K562 (cell line): Measurements from ENCODE around the gene SYT3. TPM values are rescaled to one million over a fixed set of nuclear protein-coding genes. Genes with fewer than 3 reads are reported as not detected.
A peak's percentile ranks its signal among the peaks of the same experiment; 100 is the strongest.
"Not testable (repeated sequence)": the region's sequence is repeated elsewhere in the genome, so short reads cannot be mapped to it uniquely, and the experiment has no call there.

ENCODE experiments used
- ATAC-seq: fragments of 200-7000 bp; cut with Tn5 transposase; 3 replicates; pipeline ENCODE4 v1.9.1; 2020; ENCODE audit warnings: moderate library complexity
- BruUV-seq: library from RNA; stranded (reverse); fragments of 400-500 nt; replicated peaks from 2 replicates; lab custom pipeline; 2021; lab: Mats Ljungman, UMichigan
- CTCF ChIA-PET: fragments of 300-600 bp; formaldehyde crosslinking; extraction: SDS; loops from one replicate; lab custom pipeline; 2021; ENCODE audit warnings: low intra/inter-chr PET ratio; lab: Yijun Ruan, JAX
- POLR2A ChIA-PET: fragments of 300-600, 350-650 bp; sonication (Branson Sonifier 250); formaldehyde crosslinking; extraction: SDS; loops from one replicate; lab custom pipeline; 2021; ENCODE audit warnings: antibody characterized with exemption, inconsistent platforms; lab: Yijun Ruan, JAX
- DNase-seq, 4 experiments: peaks; one replicate each; pipeline versions ENCODE4 v3.0.0 to v3.0.0-alpha.2; 2011 to 2018; ENCODE audit warnings: low spot score in 3 of 4, mixed read lengths in 3 of 4; ENCODE audit errors: extremely low read depth in 1 of 4
- FAIRE-seq: peaks from 2 replicates; lab custom pipeline; 2011; peaks lifted over from hg19 to GRCh38; lab: Jason Lieb, UNC
- H2AFZ ChIP-seq: 2 replicates; pipeline ENCODE4 v1.6.0; 2011; ENCODE audit warnings: low read depth, low read length, control low read depth, inconsistent platforms
- H3K27ac ChIP-seq: fragments of 200-600 bp; 3 replicates; pipeline ENCODE4 v1.8.0; 2011; ENCODE audit warnings: low read depth, mild to moderate bottlenecking, control low read depth, inconsistent platforms, low read length, moderate library complexity, mixed read lengths; ENCODE audit errors: extremely low read depth
- H3K27me3 ChIP-seq, 2 experiments: fragments of 300-600 bp in 1 of 2; 2 replicates in 1 of 2; 3 replicates in 1 of 2; pipeline versions ENCODE4 v1.6.0 to v1.8.0; 2011; ENCODE audit warnings: inconsistent platforms in 2 of 2, low read length in 2 of 2, mild to moderate bottlenecking in 1 of 2, mixed read lengths in 1 of 2, moderate library complexity in 1 of 2; ENCODE audit not compliant: control insufficient read depth in 2 of 2, insufficient read depth in 2 of 2
- H3K36me3 ChIP-seq: fragments of 300-600 bp; 3 replicates; pipeline ENCODE4 v1.8.0; 2011; ENCODE audit warnings: mild to moderate bottlenecking, low read length, inconsistent platforms; ENCODE audit not compliant: control insufficient read depth, insufficient read depth
- H3K4me1 ChIP-seq, 2 experiments: fragments of 200-600 bp in 1 of 2; replicated peaks in 1 of 2; 2 replicates in 1 of 2; 3 replicates in 1 of 2; pipeline versions ENCODE4 v1.5.1 to v1.8.0; 2011; ENCODE audit warnings: inconsistent platforms in 2 of 2, low read length in 2 of 2, mild to moderate bottlenecking in 1 of 2, mixed read lengths in 1 of 2, moderate library complexity in 1 of 2; ENCODE audit not compliant: control insufficient read depth in 2 of 2, insufficient read depth in 2 of 2
- H3K4me2 ChIP-seq: 2 replicates; pipeline ENCODE4 v1.6.1; 2011; ENCODE audit warnings: low read length, control low read depth, inconsistent platforms, mixed read lengths; ENCODE audit not compliant: insufficient read depth
- H3K4me3 ChIP-seq: fragments of 200-600 bp; sonication (generic), shearing (Covaris generic); 2 replicates; pipeline ENCODE4 v1.5.1; 2016; ENCODE audit warnings: control low read depth, inconsistent platforms
- H3K79me2 ChIP-seq: fragments of 200-600 bp; 3 replicates; pipeline ENCODE4 v1.8.0; 2011; ENCODE audit warnings: low read length, inconsistent platforms; ENCODE audit not compliant: control insufficient read depth, insufficient read depth
- H3K9ac ChIP-seq, 2 experiments: 2 replicates each; pipeline versions ENCODE4 v1.6.0 to v1.6.1; 2011; ENCODE audit warnings: low read depth in 2 of 2, low read length in 2 of 2, control low read depth in 1 of 2, inconsistent platforms in 1 of 2, mild to moderate bottlenecking in 1 of 2, mixed read lengths in 1 of 2; ENCODE audit not compliant: insufficient read depth in 1 of 2
- H3K9me1 ChIP-seq: one replicate; pipeline ENCODE4 v1.6.0; 2011; ENCODE audit warnings: inconsistent platforms, mild to moderate bottlenecking, low read length, moderate library complexity; ENCODE audit not compliant: control insufficient read depth, insufficient read depth
- H3K9me3 ChIP-seq: replicated peaks from 2 replicates; pipeline ENCODE4 v1.5.1; 2011; ENCODE audit warnings: low read depth, low read length, inconsistent platforms; ENCODE audit not compliant: control insufficient read depth, insufficient read depth
- H4K20me1 ChIP-seq: replicated peaks from 2 replicates; pipeline ENCODE4 v1.6.1; 2011; ENCODE audit warnings: low read length, inconsistent platforms, mixed read lengths; ENCODE audit not compliant: control insufficient read depth, insufficient read depth
- C11orf30 ChIP-seq: fragments of 450-650 bp; IDR thresholded peaks from 2 replicates; pipeline ENCODE4 v1.6.1; 2016; ENCODE audit warnings: low read depth, mild to moderate bottlenecking
- MAFG ChIP-seq: fragments of 450-650 bp; conservative IDR thresholded peaks from 2 replicates; pipeline ENCODE4 v1.6.1; 2016; ENCODE audit warnings: missing genetic modification characterization, missing compliant biosample characterization
- NFE2 ChIP-seq: IDR thresholded peaks from 2 replicates; pipeline ENCODE4 v1.6.1; 2014; ENCODE audit warnings: antibody characterized with exemption, low read depth
- NRF1 ChIP-seq, 2 experiments: fragments of 450-650 bp; IDR thresholded peaks in 1 of 2; conservative IDR thresholded peaks in 1 of 2; 2 replicates each; pipeline ENCODE4 v1.6.1; 2014; ENCODE audit warnings: mild to moderate bottlenecking in 2 of 2
- WGBS: fragments of 100-300 bp; shearing (Covaris generic); methylation state at CpG from one replicate; pipeline ENCODE4 v1.1.6; 2016; ENCODE audit warnings: low coverage, mixed read lengths; ENCODE audit not compliant: insufficient coverage; ENCODE audit errors: missing lambda C conversion rate; 5-methylcytosine and 5-hydroxymethylcytosine counted together
- in situ Hi-C: fragments of 300-500 bp; cut with MboI; formaldehyde crosslinking; loops from 4 replicates; pipeline ENCODE4 v1.15.0; 2018; ENCODE audit warnings: inconsistent platforms, mixed read lengths
- intact Hi-C: fragments of 100-400 bp; cut with micrococcal nuclease; formaldehyde crosslinking; loops from 2 replicates; pipeline ENCODE4 v1.14.2; 2022
- polyA plus RNA-seq, 8 experiments: library from polyadenylated mRNA; depleted of rRNA in 4 of 8; stranded (reverse) in 5 of 8; unstranded in 3 of 8; fragments of >200 nt; fragmentation: Nextera tagmentation in 2 of 8; fragmentation: Illumina TruSeq in 1 of 8; extraction: Ambion mirVana in 2 of 8; extraction: Trizol in 1 of 8; gene quantifications; 2 replicates each; pipeline versions ENCODE4 v1.2.1 to v1.2.3, GENCODE V29; 2011 to 2014; ENCODE audit warnings: inconsistent platforms in 1 of 8, missing spikeins in 1 of 8
- total RNA-seq, 7 experiments: library from RNA; depleted of rRNA in 6 of 7; stranded (reverse); fragments of >200 nt in 6 of 7; fragmentation: Illumina TruSeq in 2 of 7; extraction: Trizol in 2 of 7; gene quantifications; 2 replicates each; pipeline versions ENCODE4 v1.2.1 to v1.2.3, GENCODE V29; 2011 to 2021; ENCODE audit warnings: low replicate concordance in 1 of 7
- TF ChIP-seq, protein P1 (sequence below): fragments of 450-650 bp; IDR thresholded peaks from 2 replicates; pipeline ENCODE4 v1.6.1; 2016
- TF ChIP-seq, protein P2 (sequence below): sonication (generic); formaldehyde crosslinking; IDR thresholded peaks from 2 replicates; pipeline ENCODE4 v1.8.0; 2022; ENCODE audit warnings: missing genetic modification reagents, mild to moderate bottlenecking, moderate library complexity, borderline replicate concordance

The SYT3 gene
- total and polyA plus RNA-seq, 9 of the 15 experiments (the other 6 are each of a cell fraction or from before 2014, with no cell fraction given) = 0.36 to 2.0 (median 0.54) TPM; not detected in 2

DNA sequence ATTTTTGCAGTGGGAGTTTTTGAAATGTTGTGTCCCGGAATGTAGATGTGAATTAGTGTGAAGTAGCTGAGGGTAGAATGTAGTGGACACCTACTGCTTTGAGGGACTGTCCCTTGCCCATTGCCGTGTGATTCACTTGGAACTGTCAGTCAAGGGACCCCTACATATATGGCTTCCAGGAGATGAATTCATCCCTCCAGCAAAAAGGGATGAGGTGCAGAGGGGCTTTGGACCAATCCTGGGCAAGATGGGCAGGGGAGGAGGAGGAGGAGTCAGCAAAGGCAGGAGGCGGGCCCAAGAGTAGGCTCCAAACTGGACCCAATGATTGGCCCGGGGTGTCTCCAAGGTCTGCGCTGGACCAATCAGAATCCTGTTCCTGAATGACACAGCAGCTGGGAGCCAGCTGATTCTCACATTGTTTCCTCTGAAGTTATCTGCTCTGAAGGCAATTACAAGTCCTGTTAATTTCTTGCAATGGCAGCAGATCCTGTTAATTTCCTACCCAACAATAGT is 19.2 kb downstream of the SYT3 start:
- H3K9me1 ChIP-seq, in situ Hi-C loops, H3K9me3 ChIP-seq, H3K9ac ChIP-seq, BruUV-seq, DNase-seq, H3K4me3 ChIP-seq, H3K4me2 ChIP-seq, H3K4me1 ChIP-seq, H3K27ac ChIP-seq, H3K79me2 ChIP-seq, H3K27me3 ChIP-seq, CTCF ChIA-PET, H2AFZ ChIP-seq, POLR2A ChIA-PET, H4K20me1 ChIP-seq, intact Hi-C loops, H3K36me3 ChIP-seq: not testable (repeated sequence)
- TF ChIP-seq C11orf30 (peak; percentile 34; the same call in 1 of the 2 replicates), NFE2 (peak; percentile 32; the same call in 1 of the 2 replicates), NRF1 (conservative IDR thresholded peaks at IDR 0.05 in 1 of 2, IDR thresholded peaks at IDR 0.05 in 1 of 2) (peak; percentile 34 to 49; a peak in 2 of 4 replicates), MAFG (peak; percentile 20; the same call in 1 of the 2 replicates)
- TF ChIP-seq, protein P1, sequence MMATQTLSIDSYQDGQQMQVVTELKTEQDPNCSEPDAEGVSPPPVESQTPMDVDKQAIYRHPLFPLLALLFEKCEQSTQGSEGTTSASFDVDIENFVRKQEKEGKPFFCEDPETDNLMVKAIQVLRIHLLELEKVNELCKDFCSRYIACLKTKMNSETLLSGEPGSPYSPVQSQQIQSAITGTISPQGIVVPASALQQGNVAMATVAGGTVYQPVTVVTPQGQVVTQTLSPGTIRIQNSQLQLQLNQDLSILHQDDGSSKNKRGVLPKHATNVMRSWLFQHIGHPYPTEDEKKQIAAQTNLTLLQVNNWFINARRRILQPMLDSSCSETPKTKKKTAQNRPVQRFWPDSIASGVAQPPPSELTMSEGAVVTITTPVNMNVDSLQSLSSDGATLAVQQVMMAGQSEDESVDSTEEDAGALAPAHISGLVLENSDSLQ = peak; percentile 63
- TF ChIP-seq, protein P2, sequence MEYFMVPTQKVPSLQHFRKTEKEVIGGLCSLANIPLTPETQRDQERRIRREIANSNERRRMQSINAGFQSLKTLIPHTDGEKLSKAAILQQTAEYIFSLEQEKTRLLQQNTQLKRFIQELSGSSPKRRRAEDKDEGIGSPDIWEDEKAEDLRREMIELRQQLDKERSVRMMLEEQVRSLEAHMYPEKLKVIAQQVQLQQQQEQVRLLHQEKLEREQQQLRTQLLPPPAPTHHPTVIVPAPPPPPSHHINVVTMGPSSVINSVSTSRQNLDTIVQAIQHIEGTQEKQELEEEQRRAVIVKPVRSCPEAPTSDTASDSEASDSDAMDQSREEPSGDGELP (CRISPR knock-in tag) = peak; percentile 32; the same call in 1 of the 2 replicates
- ATAC-seq (peak; percentile 99), FAIRE-seq (peak; percentile 81)
- no CpG with 5 or more reads among the region's 5 CpGs for WGBS
